SH-SY5Y (cell line): ENCODE measurements around the gene LYRM2.

ENCODE experiments used
- GATA2 ChIP-seq: IDR thresholded peaks from 2 replicates; pipeline ENCODE4 v1.6.1; 2011; ENCODE audit warnings: mild to moderate bottlenecking, low read depth, low read length
- GATA3 ChIP-seq: IDR thresholded peaks from 2 replicates; pipeline ENCODE4 v1.6.1; 2011; ENCODE audit warnings: low read depth, mild to moderate bottlenecking, low read length, moderate library complexity

DNA sequence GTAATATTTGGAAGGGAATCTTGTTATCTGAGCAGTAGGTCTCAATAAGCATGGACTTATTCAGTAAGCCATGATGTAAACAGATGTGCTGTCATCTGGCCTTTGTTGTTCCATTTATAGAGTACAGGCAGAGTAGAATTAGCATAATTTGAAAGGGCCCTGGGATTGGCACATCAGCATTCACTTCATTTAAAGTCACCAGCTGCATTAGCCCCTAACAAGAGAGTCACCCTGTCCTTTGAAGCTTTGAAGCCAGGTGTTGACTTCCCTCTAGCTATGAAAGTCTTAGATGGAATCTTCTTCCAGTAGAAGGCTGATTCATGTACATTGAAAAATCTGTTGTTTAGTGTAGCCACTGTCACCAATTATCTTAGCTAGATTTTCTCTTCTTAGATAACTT, 109.7 kb downstream of the LYRM2 start:
- TF ChIP-seq GATA2: no peak
- no peak for TF ChIP-seq GATA3
